Uterus (tissue), 4 donors: ENCODE data around the gene ZFPM1. TPM values are rescaled to one million over a fixed set of nuclear protein-coding genes. Genes with fewer than 3 reads are reported as not detected.

Experiments used
- DNase-seq, 2 donors: peaks; one replicate each; pipeline ENCODE4 v3.0.0-alpha.2; 2019 to 2020
- H3K27ac ChIP-seq, 2 donors: fragments of 200-600 bp; sonication (generic); 1 replicate in 1 of 2; 2 replicates in 1 of 2; pipeline ENCODE4 v1.5.1; 2016 to 2018
- H3K27me3 ChIP-seq, 2 donors: fragments of 200-600 bp; sonication (generic); one replicate each; pipeline ENCODE4 v1.5.1; 2018 to 2019; ENCODE audit warnings: control low read depth in 1 of 2
- H3K36me3 ChIP-seq, 2 donors: fragments of 200-600 bp; sonication (generic); one replicate each; pipeline ENCODE4 v1.5.1; 2019; ENCODE audit warnings: control low read depth in 1 of 2
- H3K4me1 ChIP-seq, 2 donors: fragments of 200-600 bp; sonication (generic); one replicate each; pipeline ENCODE4 v1.5.1; 2018 to 2019; ENCODE audit warnings: control low read depth in 1 of 2
- H3K4me3 ChIP-seq, 2 donors: fragments of 200-600 bp; sonication (generic); 1 replicate in 1 of 2; 2 replicates in 1 of 2; pipeline ENCODE4 v1.5.1; 2018 to 2019; ENCODE audit warnings: mild to moderate bottlenecking in 1 of 2
- H3K9me3 ChIP-seq, 2 donors: fragments of 200-600 bp; sonication (generic); one replicate each; pipeline ENCODE4 v1.5.1; 2019; ENCODE audit warnings: control low read depth in 1 of 2
- CTCF ChIP-seq, 4 experiments: fragments of 200-600 bp in 2 of 4; fragments of 450-650 bp in 2 of 4; sonication (generic) in 2 of 4; IDR thresholded peaks; one replicate each; pipeline ENCODE4 v1.5.1; 2016 to 2019; ENCODE audit warnings: antibody characterized with exemption in 4 of 4, mild to moderate bottlenecking in 2 of 4, moderate library complexity in 1 of 4
- POLR2A ChIP-seq, 2 donors: fragments of 450-650 bp; IDR thresholded peaks; one replicate each; pipeline ENCODE4 v1.6.1; 2016; ENCODE audit warnings: antibody characterized with exemption in 2 of 2, mild to moderate bottlenecking in 1 of 2, moderate library complexity in 1 of 2
- intact Hi-C: fragments of 100-400 bp; cut with DNase I; formaldehyde crosslinking; loops from one replicate; pipeline ENCODE4 v1.15.1; 2023; ENCODE audit warnings: low total_unique reads
- total RNA-seq, 4 donors: library from RNA; depleted of rRNA in 3 of 4; stranded (reverse); fragments of >200 nt in 3 of 4; gene quantifications; one replicate each; pipeline versions ENCODE4 v1.1.0 to v1.2.4, GENCODE V29; 2014 to 2023
- donor health status: DM: yes; HTN: yes; CAD: no.

ZFPM1 gene
- total RNA-seq, 4 donors from 2014 or later = under 0.01 to 6.9 (median 0.77) TPM

GRCh38 chr16:88554711-88555264 is 101.7 kb downstream of the ZFPM1 start:
- no peak for DNase-seq
- Histone ChIP-seq H3K27ac (no peak overlapping the region), H3K4me1 (no peaks in the 10 kb centered on the region), H3K36me3 (no peaks in the 10 kb centered on the region), H3K4me3 (no peak overlapping the region), H3K9me3 (no peaks in the 10 kb centered on the region), H3K27me3 (no peaks in the 10 kb centered on the region)
- no peak for TF ChIP-seq CTCF (IDR thresholded peaks at IDR 0.05)
- no peak for TF ChIP-seq POLR2A (IDR thresholded peaks at IDR 0.05)
- intact Hi-C loops = no loop called here

GRCh38 chr16:88556294-88556988 is 103.4 kb downstream of the ZFPM1 start:
- intact Hi-C loops = no loop called here
- no peak for TF ChIP-seq POLR2A (IDR thresholded peaks at IDR 0.05)
- no peak for TF ChIP-seq CTCF (IDR thresholded peaks at IDR 0.05)
- DNase-seq = no peak
- no peaks in the 10 kb centered on the region for H3K9me3 ChIP-seq
- H3K27ac ChIP-seq = no peak overlapping the region
- H3K36me3 ChIP-seq = no peaks in the 10 kb centered on the region
- H3K4me3 ChIP-seq = no peak overlapping the region
- H3K27me3 ChIP-seq = no peaks in the 10 kb centered on the region
- no peaks in the 10 kb centered on the region for H3K4me1 ChIP-seq

GRCh38 chr16:88558457-88559442 is 105.7 kb downstream of the ZFPM1 start:
- H3K9me3 ChIP-seq = no peaks in the 10 kb centered on the region
- no peaks in the 10 kb centered on the region for H3K36me3 ChIP-seq
- H3K27ac ChIP-seq = no peak overlapping the region
- no peak overlapping the region for H3K4me3 ChIP-seq
- DNase-seq = peak; percentile 52 to 59
- no peaks in the 10 kb centered on the region for H3K4me1 ChIP-seq
- H3K27me3 ChIP-seq = no peaks in the 10 kb centered on the region
- intact Hi-C loops = no loop called here
- peak; percentile 7 to 37 (median 26) for TF ChIP-seq CTCF (IDR thresholded peaks at IDR 0.05)
- TF ChIP-seq POLR2A (IDR thresholded peaks at IDR 0.05) = no peak

- TF ChIP-seq POLR2A (IDR thresholded peaks at IDR 0.05) (no peak), CTCF (IDR thresholded peaks at IDR 0.05) (no peak)
- Histone ChIP-seq H3K27ac (no peak overlapping the region), H3K36me3 (no peaks in the 10 kb centered on the region), H3K4me1 (no peaks in the 10 kb centered on the region), H3K9me3 (no peaks in the 10 kb centered on the region), H3K4me3 (no peak overlapping the region), H3K27me3 (no peaks in the 10 kb centered on the region)
- intact Hi-C loops = loop anchor here (5.0 kb wide), 1 partner anchor 119 kb away; no protein-coding TSS in a partner anchor
- DNase-seq = no peak
Measured at GRCh38 chr16:88560714-88561484, 107.8 kb downstream of the ZFPM1 start.
